ENCODE measurements around the gene RNF6.
"Not testable (repeated sequence)": the region's sequence is repeated elsewhere in the genome, so short reads cannot be mapped to it uniquely, and the experiment has no call there.

Gene RNF6

GRCh38 chr13:26255691-26256277 lies 33.7 kb upstream of the RNF6 start:
- peak; percentile 30 to 46 for DNase-seq (ENCODE audit: low read depth in 2 of 2)
- H3K4me3 ChIP-seq (replicated peaks in 1 of 2; ENCODE audit: low read depth in 2 of 2, low read length in 2 of 2), result peak overlapping the region; percentile 71 to 72
- peak; percentile 37 for TF ChIP-seq CTCF (IDR thresholded peaks at IDR 0.05; ENCODE audit: low read depth, low read length)

GRCh38 chr13:26255115-26255514 lies 33.0 kb upstream of the RNF6 start:
- TF ChIP-seq CTCF (IDR thresholded peaks at IDR 0.05; ENCODE audit: low read depth, low read length), result no peak
- H3K4me3 ChIP-seq (replicated peaks in 1 of 2; ENCODE audit: low read depth in 2 of 2, low read length in 2 of 2), result peak overlapping the region; percentile 71 to 72
- DNase-seq (ENCODE audit: low read depth in 2 of 2), result no peak

GRCh38 chr13:26254583-26255111 lies 32.5 kb upstream of the RNF6 start:
- H3K4me3 ChIP-seq (replicated peaks in 1 of 2; ENCODE audit: low read depth in 2 of 2, low read length in 2 of 2), result peak overlapping the region; percentile 71 to 72
- DNase-seq (ENCODE audit: low read depth in 2 of 2), result peak; percentile 33 to 45
- no peak for TF ChIP-seq CTCF (IDR thresholded peaks at IDR 0.05; ENCODE audit: low read depth, low read length)

- H3K4me3 ChIP-seq (replicated peaks in 1 of 2; ENCODE audit: low read depth in 2 of 2, low read length in 2 of 2), result peak within 1 kb of the TSS; percentile 71 to 72
- DNase-seq (ENCODE audit: low read depth in 2 of 2), result peak; percentile 94
- no peak for TF ChIP-seq CTCF (IDR thresholded peaks at IDR 0.05; ENCODE audit: low read depth, low read length)
Measured at GRCh38 chr13:26253787-26254582, 31.9 kb upstream of the RNF6 start, which contains the start of gene CDK8. CDK8 (plus strand) TSS chr13:26254129; CDS start chr13:26254642, 513 bp downstream.

GRCh38 chr13:26253262-26253786 lies 31.2 kb upstream of the RNF6 start:
- TF ChIP-seq CTCF (IDR thresholded peaks at IDR 0.05; ENCODE audit: low read depth, low read length), result no peak
- peak overlapping the region; percentile 71 to 72 for H3K4me3 ChIP-seq (replicated peaks in 1 of 2; ENCODE audit: low read depth in 2 of 2, low read length in 2 of 2)
- DNase-seq (ENCODE audit: low read depth in 2 of 2), result no peak

- H3K4me3 ChIP-seq (replicated peaks in 1 of 2; ENCODE audit: low read depth in 2 of 2, low read length in 2 of 2); DNase-seq (ENCODE audit: low read depth in 2 of 2): not testable (repeated sequence)
Measured at GRCh38 chr13:26252006-26252405, 29.9 kb upstream of the RNF6 start.

- no peak for TF ChIP-seq CTCF (IDR thresholded peaks at IDR 0.05; ENCODE audit: low read depth, low read length)
- no peak for DNase-seq (ENCODE audit: low read depth in 2 of 2)
- no peak overlapping the region for H3K4me3 ChIP-seq (replicated peaks in 1 of 2; ENCODE audit: low read depth in 2 of 2, low read length in 2 of 2)
Measured at GRCh38 chr13:26249551-26249950, 27.4 kb upstream of the RNF6 start.
